IMR-90 (cell line): ENCODE data around the gene OPRL1.

Experiments
- CEBPB ChIP-seq: IDR thresholded peaks from 2 replicates; pipeline ENCODE4 v1.6.1; 2012; ENCODE audit warnings: low read depth, low read length, improper control_type of control experiment
- CTCF ChIP-seq: conservative IDR thresholded peaks from 2 replicates; pipeline ENCODE4 v1.5.1; 2012; ENCODE audit warnings: mild to moderate bottlenecking, low read depth, low read length, improper control_type of control experiment
- POLR2A ChIP-seq: IDR thresholded peaks from 2 replicates; pipeline ENCODE4 v1.6.1; 2012; ENCODE audit warnings: mild to moderate bottlenecking, low read depth, low read length
- TF ChIP-seq, protein P1 (sequence below): fragments of 150-350 bp; IDR thresholded peaks from 2 replicates; pipeline ENCODE4 v1.6.1; 2017; ENCODE audit warnings: mild to moderate bottlenecking, antibody characterized with exemption, low read length, low read depth

DNA sequence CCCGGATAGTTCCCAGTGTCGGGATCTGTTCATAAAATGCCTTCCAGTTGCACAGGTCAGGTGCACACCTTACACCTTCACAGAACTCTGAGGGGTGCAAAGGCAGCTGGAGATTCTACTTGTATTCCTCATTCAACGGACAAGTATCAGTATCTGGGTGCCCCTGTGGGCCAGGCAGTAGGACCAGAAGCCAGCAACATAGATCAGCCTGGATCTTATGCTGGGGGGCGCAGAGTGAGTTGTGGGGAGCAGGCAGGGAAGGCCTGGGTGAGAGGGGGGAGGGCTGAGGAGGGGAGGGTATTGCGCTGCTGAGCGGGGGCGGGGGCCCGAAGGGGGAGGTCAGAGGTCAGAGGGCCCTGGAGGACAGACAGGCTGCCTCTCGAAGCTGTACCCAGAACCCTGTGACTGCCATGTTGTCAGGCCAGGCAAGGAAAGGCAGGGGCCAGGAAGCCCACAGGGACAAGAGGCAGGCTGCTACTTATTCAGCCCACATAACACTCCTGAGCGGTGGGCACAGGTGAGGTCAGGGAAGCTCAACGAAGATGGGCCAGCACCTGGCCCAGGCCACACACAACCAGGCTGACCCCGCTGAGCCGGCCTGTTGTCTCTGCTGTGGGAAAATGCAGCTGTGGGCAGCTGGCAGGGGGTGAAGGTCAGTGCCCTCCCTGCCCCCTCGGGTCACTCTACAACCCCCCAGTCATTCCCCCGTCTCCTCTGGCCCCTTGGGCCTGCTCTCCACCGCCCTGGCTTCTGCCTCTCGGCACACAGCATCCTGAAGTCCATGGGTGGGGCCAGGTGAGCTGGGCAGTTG is 1.1 kb downstream of the OPRL1 start:
- TF ChIP-seq CTCF: no peak
- no peak for TF ChIP-seq CEBPB
- TF ChIP-seq POLR2A: no peak
- TF ChIP-seq, protein P1, sequence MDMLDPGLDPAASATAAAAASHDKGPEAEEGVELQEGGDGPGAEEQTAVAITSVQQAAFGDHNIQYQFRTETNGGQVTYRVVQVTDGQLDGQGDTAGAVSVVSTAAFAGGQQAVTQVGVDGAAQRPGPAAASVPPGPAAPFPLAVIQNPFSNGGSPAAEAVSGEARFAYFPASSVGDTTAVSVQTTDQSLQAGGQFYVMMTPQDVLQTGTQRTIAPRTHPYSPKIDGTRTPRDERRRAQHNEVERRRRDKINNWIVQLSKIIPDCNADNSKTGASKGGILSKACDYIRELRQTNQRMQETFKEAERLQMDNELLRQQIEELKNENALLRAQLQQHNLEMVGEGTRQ: no peak
